GM10266 (cell line): ENCODE data around the gene NR5A2.

ENCODE experiments used
- DNase-seq: peaks from one replicate; pipeline ENCODE4 v3.0.0; 2012; ENCODE audit errors: extremely low spot score
- TF ChIP-seq, protein P1 (sequence below): IDR thresholded peaks from 2 replicates; pipeline ENCODE4 v1.5.1; 2012; ENCODE audit warnings: mild to moderate bottlenecking, low read depth; ENCODE audit not compliant: control insufficient read depth, insufficient read depth; ENCODE audit errors: missing control alignments

NR5A2 gene

DNA sequence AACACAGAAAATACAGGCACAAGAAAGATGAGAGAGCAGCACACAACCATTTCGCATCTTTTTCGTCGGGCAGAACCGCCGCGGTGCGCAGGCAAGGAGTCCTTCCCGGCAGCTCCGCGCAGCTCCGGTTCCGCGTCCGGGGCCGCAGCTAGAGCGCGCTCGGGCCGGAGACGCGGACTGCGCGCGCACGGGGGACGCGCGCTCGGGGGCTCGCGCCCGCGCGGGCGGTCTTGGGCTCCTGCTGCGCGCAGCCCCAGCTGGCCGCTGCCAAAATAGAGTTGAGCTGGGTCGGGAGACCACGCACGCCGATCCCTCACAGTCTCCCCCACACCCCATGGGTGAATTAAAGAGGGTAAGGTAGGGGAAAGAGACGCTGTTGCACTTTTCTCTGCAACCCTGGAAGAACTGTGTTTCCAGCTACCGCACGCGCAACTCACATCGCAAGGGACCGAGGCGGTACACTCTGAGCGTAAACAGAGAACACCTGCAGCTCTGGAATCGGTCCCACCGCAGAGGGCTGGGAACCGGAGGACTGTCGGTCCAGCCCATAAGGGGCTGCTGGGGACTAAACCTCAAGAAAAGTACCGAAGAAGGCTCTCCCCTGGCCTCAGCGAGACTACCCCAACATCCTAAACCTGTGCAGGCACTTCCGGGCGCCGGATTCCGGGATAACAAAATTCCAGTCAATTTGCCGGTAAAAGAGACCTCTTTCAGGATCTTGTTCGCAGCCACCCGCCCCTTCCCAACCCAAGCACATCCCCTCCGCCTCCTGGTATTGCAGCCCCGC, 1.7 kb downstream of the NR5A2 start:
- no peak for DNase-seq
- TF ChIP-seq, protein P1, sequence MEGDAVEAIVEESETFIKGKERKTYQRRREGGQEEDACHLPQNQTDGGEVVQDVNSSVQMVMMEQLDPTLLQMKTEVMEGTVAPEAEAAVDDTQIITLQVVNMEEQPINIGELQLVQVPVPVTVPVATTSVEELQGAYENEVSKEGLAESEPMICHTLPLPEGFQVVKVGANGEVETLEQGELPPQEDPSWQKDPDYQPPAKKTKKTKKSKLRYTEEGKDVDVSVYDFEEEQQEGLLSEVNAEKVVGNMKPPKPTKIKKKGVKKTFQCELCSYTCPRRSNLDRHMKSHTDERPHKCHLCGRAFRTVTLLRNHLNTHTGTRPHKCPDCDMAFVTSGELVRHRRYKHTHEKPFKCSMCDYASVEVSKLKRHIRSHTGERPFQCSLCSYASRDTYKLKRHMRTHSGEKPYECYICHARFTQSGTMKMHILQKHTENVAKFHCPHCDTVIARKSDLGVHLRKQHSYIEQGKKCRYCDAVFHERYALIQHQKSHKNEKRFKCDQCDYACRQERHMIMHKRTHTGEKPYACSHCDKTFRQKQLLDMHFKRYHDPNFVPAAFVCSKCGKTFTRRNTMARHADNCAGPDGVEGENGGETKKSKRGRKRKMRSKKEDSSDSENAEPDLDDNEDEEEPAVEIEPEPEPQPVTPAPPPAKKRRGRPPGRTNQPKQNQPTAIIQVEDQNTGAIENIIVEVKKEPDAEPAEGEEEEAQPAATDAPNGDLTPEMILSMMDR = no peak

DNA sequence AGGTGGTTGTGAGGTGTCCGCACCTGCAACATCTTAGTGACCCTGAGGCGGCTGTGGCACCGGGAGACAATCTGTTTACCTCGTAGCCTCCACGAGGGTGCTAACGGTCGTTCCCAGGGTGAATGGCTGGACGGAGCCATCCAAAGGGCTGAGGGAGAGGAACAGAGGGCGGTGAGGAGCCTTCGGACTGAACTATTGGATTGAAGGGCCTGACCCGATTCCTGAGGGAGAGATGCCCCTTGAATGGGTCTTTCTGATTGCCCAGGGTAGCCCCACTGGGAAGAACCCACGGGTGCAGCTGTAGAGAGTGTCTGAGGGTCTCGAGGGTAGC, 2.3 kb downstream of the NR5A2 start:
- TF ChIP-seq, protein P1 = no peak

GRCh38 chr1:200030791-200031190, 3.3 kb downstream of the NR5A2 start:
- TF ChIP-seq, protein P1 = no peak
- no peak for DNase-seq

More for the DNA sequence above, 2.3 kb downstream of the NR5A2 start:
- DNase-seq = no peak

DNA sequence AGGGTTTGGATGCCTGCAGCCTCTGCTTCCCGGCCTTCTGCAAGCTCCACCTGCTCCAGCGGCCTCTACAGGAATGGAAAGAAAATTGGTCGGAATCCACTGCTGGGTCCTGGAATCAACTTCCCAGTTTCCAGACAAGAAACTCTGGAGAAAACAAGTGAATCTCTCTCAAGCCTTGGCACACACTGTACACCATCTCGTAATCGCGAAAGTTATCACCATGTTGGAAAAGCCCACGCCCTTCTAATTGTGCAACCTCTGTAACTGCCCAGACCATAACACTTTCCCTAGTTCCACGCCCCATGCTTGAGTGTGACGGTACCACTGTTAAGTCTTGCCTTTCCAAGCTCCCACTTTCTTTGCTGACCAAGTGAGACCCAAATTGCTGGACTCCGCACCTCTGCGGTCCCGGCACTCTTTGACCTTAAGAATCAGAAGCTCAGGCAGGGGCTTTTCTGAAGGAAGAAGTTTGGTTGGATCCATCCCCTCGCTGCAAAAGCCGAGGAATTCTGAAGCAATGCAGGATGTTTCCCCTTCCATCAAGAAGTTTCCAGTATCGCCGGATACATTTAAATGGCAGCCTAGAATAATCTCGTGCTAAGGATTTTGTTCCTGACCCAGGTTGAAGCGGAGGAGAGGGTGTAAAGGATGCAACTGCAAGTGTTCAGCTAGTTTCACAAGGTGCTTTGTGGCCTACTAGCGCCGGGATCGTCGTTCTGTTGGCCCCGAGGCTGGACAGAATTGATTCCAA, 6.2 kb downstream of the NR5A2 start:
- TF ChIP-seq, protein P1 = no peak

GRCh38 chr1:200034262-200034557, 6.7 kb downstream of the NR5A2 start:
- TF ChIP-seq, protein P1 = no peak
- no peak for DNase-seq

More for the DNA sequence above, 6.2 kb downstream of the NR5A2 start:
- no peak for DNase-seq

GRCh38 chr1:200034761-200035396, 7.4 kb downstream of the NR5A2 start:
- TF ChIP-seq, protein P1 = no peak
- no peak for DNase-seq

DNA sequence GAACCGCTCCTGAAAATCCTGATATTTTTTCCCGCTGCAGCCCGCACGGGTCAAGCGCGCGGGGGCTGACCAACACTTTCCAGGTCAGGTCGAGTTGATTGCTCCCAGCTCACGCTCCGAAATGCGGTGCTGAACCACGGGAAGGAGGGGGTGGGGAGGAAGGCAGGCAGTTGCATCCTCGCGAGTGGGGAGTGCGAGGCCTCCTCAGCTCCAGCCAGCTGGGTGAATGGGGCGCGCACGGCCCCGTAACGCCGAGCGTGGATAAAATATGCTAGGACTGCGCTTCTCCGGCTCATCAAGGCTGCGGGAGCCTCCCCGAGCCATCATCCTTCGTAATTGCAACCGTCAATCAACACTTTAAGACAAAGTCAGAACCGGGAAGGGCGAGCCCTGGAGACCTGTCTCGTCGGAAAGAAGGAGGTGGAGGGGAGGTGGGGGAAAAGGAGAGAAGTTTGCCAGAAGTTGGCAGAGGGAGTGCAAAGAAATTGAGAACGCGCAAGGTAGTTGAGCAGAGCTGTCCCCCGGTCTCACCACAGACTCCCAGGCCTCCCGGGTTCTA, 8.0 kb downstream of the NR5A2 start:
- no peak for DNase-seq
- TF ChIP-seq, protein P1 = no peak
